Inferior parietal cortex (tissue), 1 donor: ENCODE measurements around the gene WASF2.

ENCODE experiments used
- DNase-seq: peaks from one replicate; pipeline ENCODE4 v3.0.0-alpha.2; 2016; ENCODE audit errors: extremely low spot score

Gene WASF2

DNA sequence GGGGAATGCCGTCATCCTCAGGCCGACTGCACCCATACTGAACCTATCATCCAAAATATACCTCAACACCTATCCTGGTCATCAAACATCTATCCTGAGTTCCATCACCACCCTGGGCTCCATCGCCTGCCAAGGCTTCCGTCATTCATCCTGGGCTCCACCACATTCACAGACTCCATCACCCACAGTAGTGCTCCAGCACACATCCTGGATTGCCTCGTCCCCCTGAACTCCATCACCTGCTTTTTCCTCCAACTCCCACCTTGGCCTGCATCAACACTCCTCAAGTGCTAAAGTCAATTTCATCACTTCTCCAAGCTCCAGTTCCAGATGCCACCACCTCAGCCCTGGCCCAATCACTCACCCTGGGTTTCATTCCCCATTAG lies 131.0 kb downstream of the WASF2 start:
- no peak for DNase-seq

DNA sequence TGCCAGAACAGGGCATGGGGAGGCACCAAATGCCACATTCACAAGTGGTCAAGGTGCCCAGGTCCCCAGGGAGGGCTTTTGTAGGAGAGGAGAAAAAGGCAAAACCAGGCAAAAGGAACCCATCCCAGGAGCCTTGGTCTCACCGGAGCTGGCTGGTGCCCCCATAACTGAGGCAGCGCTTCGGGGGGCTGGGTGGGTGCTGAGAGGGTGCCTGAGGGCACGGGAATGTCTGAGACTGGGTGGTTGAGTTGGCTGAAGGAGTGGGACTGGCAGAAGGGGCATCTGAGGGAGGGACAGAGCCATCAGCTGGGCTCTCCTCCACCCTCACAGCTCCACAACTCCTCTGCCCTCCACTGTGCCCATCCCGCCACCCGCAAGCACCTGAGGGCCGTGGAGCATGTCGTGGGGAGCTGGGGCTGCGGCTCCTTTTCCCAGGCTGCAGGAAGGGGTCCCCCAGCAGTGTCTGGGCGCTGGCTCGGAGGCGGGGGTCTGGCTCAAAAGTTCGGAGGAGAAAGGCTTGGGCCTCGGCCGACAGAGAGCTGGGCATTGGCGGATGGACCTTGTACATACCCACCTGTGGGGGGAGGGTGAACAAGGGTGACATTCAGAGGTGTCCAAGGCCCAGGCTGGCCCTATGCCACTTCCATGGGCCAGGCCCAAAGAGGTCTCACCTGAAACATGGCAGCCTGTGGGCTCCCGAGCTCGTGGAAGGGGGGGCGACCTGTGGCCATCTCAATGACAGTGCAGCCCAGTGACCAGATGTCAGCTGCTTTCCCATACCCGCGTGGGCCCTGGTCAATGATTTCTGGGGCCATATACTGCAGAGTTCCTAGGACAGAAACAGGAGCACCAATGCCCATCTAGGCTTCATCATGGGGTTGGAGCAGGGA lies 131.7 kb downstream of the WASF2 start:
- no peak for DNase-seq

- DNase-seq, result peak; percentile 50
Observed at GRCh38 chr1:27357281-27358037, 132.5 kb downstream of the WASF2 start.

DNA sequence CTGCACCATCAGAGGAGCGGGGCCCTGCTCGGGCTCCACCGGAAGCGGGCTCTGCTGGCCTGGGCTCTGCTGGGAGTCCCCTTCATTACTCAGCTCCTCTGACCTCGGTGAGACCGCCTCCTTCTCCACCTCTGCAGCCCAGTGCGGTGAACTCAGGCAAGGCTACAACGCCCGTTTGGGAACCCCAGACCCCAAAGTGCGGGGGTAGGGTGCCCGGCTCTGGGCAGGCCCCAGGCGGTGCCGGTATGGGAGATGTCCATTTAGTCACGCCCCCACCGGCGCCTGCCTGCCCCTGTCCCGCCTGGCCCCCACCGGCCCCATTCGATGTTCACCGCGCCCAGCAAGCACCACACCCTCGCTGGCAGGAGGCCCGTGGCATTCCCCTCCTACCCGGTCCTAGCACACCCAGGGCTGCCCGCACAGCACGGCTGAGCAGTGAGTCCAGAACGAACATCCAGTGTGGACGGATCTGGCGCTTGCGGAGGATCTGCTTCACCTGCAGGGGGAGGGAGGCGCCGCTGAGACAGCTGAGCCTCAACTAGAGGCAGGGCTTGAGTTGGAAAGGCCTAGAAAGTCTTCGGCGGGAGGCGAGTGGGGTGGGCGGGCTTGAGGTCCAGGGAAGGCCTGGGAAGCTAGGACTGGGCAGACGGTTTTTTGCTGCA lies 133.2 kb downstream of the WASF2 start:
- DNase-seq, result no peak

DNA sequence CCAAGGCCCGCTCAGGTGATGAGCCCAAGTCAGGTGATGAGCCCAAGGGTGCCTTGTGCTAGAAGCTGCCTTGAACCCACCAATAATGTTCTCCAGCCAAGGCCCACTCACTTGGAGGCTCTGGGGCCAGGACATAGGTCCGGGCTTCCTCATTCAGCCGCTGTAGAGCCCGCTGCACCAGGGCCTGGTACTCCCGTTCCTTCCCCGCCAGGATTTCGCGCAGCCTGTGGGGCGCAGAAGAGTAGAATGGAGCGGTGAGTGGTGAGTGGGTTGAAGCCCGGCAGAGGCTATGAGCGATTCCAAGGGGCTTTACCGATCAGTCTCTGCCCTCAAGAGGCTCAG lies 133.7 kb downstream of the WASF2 start:
- DNase-seq, result no peak

GRCh38 chr1:27355683-27356082 lies 134.3 kb downstream of the WASF2 start:
- no peak for DNase-seq
